Uterus (tissue), 2 donors: ENCODE data around the gene JPH2.

Experiments
- POLR2A ChIP-seq, 2 donors: fragments of 450-650 bp; IDR thresholded peaks; one replicate each; pipeline ENCODE4 v1.6.1; 2016; ENCODE audit warnings: antibody characterized with exemption in 2 of 2, mild to moderate bottlenecking in 1 of 2, moderate library complexity in 1 of 2
- TF ChIP-seq, protein P1 (sequence below), 4 experiments: fragments of 200-600 bp in 2 of 4; fragments of 450-650 bp in 2 of 4; sonication (generic) in 2 of 4; IDR thresholded peaks; one replicate each; pipeline ENCODE4 v1.5.1; 2016 to 2019; ENCODE audit warnings: antibody characterized with exemption in 4 of 4, mild to moderate bottlenecking in 2 of 4, moderate library complexity in 1 of 4

DNA sequence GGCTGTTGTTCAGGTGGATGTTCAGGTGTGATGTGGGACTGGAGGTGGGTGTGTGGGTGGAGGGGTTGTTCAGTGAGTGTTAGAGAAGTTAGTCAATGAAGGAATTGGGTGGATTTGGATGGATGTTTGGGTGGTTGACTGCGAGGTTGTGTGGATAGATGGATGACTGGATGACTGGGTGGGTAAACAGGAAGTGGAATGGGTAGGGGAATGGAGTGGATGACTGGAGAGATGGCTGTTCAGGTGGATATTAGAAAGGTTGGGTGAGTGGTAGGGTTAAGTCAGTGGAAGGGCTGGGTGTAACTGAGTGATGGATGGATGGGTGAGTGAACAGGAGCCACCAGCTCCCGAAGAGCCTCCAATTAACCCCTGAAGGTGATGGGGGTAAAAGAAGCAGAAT lies 27.9 kb downstream of the JPH2 start:
- TF ChIP-seq, protein P1, sequence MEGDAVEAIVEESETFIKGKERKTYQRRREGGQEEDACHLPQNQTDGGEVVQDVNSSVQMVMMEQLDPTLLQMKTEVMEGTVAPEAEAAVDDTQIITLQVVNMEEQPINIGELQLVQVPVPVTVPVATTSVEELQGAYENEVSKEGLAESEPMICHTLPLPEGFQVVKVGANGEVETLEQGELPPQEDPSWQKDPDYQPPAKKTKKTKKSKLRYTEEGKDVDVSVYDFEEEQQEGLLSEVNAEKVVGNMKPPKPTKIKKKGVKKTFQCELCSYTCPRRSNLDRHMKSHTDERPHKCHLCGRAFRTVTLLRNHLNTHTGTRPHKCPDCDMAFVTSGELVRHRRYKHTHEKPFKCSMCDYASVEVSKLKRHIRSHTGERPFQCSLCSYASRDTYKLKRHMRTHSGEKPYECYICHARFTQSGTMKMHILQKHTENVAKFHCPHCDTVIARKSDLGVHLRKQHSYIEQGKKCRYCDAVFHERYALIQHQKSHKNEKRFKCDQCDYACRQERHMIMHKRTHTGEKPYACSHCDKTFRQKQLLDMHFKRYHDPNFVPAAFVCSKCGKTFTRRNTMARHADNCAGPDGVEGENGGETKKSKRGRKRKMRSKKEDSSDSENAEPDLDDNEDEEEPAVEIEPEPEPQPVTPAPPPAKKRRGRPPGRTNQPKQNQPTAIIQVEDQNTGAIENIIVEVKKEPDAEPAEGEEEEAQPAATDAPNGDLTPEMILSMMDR (IDR thresholded peaks at IDR 0.05) = no peak
- TF ChIP-seq POLR2A (IDR thresholded peaks at IDR 0.05) = no peak
